Mucosa of stomach (tissue), 1 donor: ENCODE data around the gene FZR1.
A peak's percentile ranks its signal among the peaks of the same experiment; 100 is the strongest.
"Not testable (repeated sequence)": the region's sequence is repeated elsewhere in the genome, so short reads cannot be mapped to it uniquely, and the experiment has no call there.

Experiments
- H3K27me3 ChIP-seq: one replicate; pipeline ENCODE4 v1.7.0; 2013; ENCODE audit warnings: mild to moderate bottlenecking, low read length; ENCODE audit not compliant: control insufficient read depth, insufficient read depth
- H3K36me3 ChIP-seq: one replicate; pipeline ENCODE4 v1.7.0; 2013; ENCODE audit warnings: low read length; ENCODE audit not compliant: control insufficient read depth, insufficient read depth
- H3K4me1 ChIP-seq: one replicate; pipeline ENCODE4 v1.7.0; 2013; ENCODE audit warnings: mild to moderate bottlenecking, low read length; ENCODE audit not compliant: control insufficient read depth, insufficient read depth
- H3K4me3 ChIP-seq: one replicate; pipeline ENCODE4 v1.7.0; 2013; ENCODE audit warnings: low read length
- H3K9ac ChIP-seq: one replicate; pipeline ENCODE4 v1.7.0; 2013; ENCODE audit warnings: mild to moderate bottlenecking, low read length, moderate library complexity
- H3K9me3 ChIP-seq: one replicate; pipeline ENCODE4 v1.7.0; 2013; ENCODE audit warnings: mild to moderate bottlenecking, low read length, moderate library complexity; ENCODE audit not compliant: control insufficient read depth
- donor health status: Pancreatic carcinoma.

Gene FZR1

DNA sequence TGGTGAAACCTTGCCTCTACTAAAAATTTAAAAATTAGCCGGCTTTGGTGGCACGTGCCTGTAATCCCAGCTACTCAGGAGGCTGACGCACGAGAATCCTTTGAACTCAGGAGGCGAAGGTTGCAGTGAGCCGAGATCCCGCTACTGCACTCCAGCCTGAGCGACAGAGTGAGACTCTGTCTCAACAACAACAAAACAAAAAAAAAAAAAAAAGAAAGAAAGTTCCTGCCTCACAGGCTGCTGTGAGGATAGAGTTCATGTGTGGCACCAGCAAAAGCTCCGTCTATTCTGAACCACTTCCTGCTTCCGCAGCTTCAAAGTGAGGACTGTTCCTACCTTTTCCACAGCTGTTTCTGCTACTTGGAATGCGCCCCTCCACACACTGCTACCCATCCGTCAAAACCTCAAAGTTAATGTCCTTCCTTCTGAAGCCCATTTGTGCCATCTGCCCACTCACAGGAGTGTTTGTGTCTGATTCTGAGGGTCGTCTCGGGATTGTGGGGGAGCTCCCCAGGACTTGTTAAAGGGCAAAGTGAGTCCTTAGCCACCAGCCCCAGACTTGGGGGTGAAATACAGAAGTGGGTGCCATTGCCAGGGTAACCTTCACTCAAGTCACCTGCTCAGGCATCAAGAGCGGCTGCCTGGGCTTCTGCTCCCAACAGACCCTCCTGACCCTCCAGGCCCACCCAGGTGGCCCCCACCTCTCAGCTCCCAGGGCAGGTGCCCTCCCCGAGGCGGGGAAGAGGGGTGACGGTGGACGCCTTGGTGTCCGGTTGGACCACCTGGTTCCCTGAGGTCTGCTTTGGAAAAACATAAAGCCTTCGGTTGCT lies 48.4 kb downstream of the FZR1 start:
- no peak overlapping the region for H3K4me3 ChIP-seq
- no peaks in the 10 kb centered on the region for H3K27me3 ChIP-seq
- no peaks in the 10 kb centered on the region for H3K36me3 ChIP-seq
- H3K9me3 ChIP-seq, result no peaks in the 10 kb centered on the region
- no peak overlapping the region for H3K9ac ChIP-seq
- H3K4me1 ChIP-seq, result peaks cover 19% of the 10 kb centered on the region

DNA sequence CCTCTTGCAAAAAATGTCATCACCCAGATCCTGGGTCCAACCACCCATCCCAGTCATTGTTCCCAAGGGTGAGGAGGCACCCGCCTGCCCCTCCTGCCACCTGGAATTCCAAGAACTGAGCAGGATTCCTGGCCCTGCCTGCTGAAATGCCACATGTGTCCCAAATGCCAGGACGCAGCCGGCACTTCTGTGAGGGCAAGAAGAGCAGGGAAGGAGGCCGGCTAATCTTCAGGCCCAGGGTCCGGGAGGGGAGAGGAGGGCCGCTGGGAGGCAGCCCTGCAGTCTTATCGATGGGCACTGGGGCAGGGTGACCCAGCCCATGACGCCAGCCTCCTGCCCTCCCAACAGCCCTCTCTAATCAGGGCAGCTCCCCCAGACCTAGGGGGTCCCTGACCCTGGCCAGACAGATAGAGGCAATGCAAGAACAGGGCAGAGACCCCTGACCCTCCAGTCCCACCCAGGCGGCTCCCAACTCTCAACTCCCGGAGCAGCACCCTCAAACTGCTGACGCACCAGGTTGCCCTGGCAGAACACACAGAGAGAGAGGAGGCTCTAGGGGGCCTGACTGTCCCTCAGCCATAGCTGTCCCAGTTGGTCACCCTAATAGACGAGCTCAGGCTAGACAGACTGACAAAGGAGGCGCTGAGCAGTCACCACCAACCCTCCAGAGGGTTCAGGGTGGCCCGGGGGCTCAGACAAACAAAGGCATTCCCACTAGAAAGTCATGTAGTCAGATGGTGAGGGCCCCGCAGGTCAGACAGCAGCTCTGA lies 49.7 kb downstream of the FZR1 start:
- Histone ChIP-seq H3K4me3 (no peak overlapping the region), H3K9me3 (no peaks in the 10 kb centered on the region), H3K27me3 (no peaks in the 10 kb centered on the region), H3K9ac (peak overlapping the region; percentile 78), H3K36me3 (no peaks in the 10 kb centered on the region), H3K4me1 (peaks cover 19% of the 10 kb centered on the region)

DNA sequence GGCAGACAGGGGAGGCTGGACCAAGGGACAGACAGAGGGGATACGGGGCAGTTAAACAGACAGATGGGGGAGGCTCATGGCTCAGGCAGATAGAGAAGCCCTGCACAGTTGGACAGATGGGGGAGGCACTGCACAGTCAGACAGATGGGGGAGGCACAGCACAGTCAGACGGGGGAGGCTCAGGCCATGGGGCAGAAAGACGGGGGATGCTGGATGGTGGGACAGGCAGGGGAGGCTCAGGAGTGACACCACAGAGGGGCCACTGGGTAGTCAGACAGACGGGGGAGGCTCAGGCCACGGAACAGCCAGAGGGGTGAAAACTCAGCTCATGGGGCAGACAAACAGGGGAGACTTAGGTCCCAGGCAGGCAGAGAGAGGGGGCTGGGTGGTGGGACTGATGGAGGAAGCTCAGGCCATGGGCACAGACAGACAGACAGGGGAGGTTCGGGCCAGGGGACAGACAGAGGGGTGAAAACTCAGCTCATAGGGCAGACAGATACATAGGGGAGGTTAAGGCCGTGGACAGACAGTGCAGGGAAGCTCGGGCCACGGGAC lies 50.4 kb downstream of the FZR1 start:
- Histone ChIP-seq H3K4me1 (peaks cover 19% of the 10 kb centered on the region), H3K4me3 (peak overlapping the region; percentile 36), H3K36me3 (no peaks in the 10 kb centered on the region), H3K9me3 (no peaks in the 10 kb centered on the region), H3K27me3 (no peaks in the 10 kb centered on the region), H3K9ac (peak overlapping the region; percentile 78)

DNA sequence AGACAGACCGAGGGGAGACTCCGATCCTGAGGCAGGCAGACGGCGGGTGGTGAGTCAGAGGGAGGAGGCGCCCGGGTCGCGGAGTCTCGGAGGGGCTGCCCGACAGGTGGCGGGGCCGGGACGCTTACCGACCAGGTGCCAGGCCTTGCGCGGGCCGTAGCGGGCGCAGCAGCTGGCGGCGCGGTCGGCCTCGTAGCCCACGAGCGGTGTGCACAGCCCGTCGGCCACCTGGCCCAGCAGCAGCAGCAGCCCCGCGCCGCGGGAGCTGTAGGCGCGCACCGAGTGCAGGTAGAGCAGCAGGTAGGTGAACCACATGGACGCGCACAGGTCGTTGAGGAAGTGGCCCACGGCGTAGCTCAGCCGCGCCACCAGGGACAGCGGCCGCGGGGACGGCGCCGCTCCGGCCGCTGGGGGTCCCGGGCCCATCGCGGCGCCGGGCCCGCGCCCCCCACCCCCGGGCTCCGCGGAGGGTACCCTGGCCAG lies 50.9 kb downstream of the FZR1 start:
- Histone ChIP-seq H3K36me3 (no peaks in the 10 kb centered on the region), H3K9ac (peak overlapping the region; percentile 78), H3K27me3 (no peaks in the 10 kb centered on the region), H3K4me3 (peak overlapping the region; percentile 36), H3K4me1 (peaks cover 19% of the 10 kb centered on the region), H3K9me3 (no peaks in the 10 kb centered on the region)

DNA sequence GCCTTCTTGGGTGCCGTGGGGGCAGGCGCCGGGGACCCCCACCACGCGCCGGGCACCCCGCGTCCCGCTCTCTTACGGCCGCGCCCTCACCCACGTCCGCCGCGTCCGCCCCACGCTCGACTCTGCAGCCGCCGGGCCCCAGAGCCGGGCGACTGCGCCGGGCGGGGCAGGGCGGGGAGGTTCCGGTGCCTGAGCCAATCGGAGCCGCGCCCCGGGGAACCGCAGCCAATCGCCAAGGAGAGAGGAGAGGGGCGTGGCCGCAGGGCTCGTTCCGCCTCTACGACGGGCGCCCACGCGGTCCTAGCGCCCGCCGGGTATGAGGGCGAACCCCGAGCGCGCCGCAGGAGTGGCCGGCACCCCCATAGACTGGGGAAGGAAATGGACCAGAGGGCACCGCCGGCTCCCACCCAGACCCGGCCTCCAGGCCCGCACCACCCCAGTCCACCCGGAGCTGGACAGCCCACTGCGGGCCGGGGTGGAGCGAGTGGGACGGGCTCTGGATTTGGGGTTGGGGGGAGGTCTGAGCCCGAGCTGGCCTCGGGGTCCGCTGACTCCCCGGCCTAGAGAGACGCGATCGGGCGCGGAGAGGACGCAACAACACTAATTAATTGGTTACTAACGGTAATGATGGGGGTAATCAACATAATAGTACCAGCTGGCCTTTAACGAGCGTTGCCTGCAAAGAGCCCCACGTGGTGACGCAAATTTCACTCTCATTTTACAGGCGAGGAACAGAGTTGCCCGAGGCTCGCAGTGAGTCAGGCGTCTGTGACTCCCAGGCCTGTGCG lies 51.5 kb downstream of the FZR1 start, which contains the start of gene MFSD12:
Gene MFSD12 (minus strand): TSS at position 126 of the 788 bp plus-strand sequence. CDS start 183 bp downstream, outside the sequence.
- H3K36me3 ChIP-seq, result no peaks in the 10 kb centered on the region
- no peaks in the 10 kb centered on the region for H3K27me3 ChIP-seq
- peak within 1 kb of the TSS; percentile 47 for H3K4me3 ChIP-seq
- peak within 1 kb of the TSS; percentile 78 for H3K9ac ChIP-seq
- H3K4me1 ChIP-seq, result peaks cover 19% of the 10 kb centered on the region
- no peaks in the 10 kb centered on the region for H3K9me3 ChIP-seq

DNA sequence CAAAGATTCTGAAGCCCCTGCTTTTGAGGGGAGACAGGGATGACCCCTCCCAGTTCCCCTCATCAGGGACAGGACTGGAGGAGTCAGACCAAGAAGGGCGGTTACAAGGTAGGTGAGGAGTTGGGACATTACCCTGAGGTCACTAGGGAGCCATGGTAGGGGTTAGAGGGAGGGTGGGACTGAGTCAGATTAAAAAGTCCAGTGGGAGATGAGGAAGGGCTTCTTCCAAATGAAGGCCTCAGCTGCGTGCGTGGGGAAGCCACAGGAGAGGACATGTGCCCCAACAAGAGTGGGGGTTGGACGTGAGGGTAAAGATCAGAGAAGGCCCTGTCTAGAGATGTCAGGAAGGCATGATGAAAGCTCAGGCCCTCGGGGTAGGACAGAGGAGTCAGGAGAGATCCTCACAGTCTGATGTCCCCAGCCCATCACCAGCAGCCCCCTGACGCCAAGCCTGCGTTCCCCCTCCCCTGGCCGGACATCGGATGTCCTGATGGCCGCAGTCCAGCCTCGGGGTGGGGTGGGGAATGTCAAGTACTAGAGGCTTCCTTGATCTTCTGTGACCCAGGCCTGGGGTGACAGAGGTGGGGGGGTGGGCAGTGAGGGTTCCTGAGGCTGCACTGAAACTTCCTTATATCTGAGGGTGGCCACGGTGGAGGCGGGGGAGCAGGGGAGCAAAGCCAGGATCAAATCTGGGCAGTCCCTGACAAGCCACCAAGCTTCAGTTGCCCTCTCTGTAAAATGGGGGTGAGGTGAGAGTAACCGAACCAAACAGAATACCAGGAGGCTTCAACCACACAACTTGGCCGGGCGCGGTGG lies 57.8 kb downstream of the FZR1 start:
- H3K4me1 ChIP-seq, result no peaks in the 10 kb centered on the region
- H3K9ac ChIP-seq, result no peak overlapping the region
- no peaks in the 10 kb centered on the region for H3K9me3 ChIP-seq
- H3K4me3 ChIP-seq, result no peak overlapping the region
- no peaks in the 10 kb centered on the region for H3K27me3 ChIP-seq
- H3K36me3 ChIP-seq, result no peaks in the 10 kb centered on the region

DNA sequence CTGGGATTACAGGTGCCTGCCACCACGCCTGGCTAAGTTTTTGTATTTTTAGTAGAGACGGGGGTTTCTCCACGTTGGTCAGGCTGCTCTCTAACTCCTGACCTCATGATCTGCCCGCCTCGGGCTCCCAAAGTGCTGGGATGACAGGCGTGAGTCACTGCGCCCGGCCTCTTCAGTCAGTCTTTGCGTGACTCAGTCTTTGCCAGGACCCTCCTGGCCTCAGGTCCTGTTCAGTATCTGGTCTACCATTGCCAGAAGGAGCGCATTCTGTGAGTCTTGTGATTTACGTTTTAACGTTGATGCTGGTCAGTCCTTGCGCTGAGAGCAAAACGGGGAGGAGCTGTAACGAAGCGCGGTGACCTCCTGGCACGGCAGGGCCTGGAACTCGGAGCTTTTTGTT lies 59.0 kb downstream of the FZR1 start:
- H3K4me1 ChIP-seq, result no peaks in the 10 kb centered on the region
- no peak overlapping the region for H3K4me3 ChIP-seq
- H3K27me3 ChIP-seq, result no peaks in the 10 kb centered on the region
- H3K36me3 ChIP-seq, result no peaks in the 10 kb centered on the region
- H3K9ac ChIP-seq, result no peak overlapping the region
- H3K9me3 ChIP-seq, result no peaks in the 10 kb centered on the region

DNA sequence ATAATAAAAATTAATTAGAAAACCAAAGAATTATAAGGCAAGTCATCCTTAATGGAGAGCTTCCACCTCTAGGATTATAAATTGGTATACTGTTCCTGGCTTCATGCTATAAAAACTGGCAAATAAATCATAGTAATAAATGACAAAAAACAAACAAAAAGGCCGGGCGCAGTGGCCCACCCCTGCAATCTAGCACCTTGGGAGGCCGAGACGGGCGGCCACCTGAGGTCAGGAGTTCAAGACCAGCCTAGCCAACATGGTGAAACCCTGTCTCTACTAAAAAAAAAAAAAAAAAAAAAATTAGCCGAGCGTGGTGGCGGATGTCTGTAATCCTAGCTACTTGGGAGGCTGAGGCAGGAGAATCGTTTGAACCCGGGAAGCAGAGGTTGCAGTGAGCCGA lies 63.9 kb downstream of the FZR1 start:
- H3K27me3 ChIP-seq, H3K36me3 ChIP-seq, H3K9me3 ChIP-seq, H3K4me1 ChIP-seq, H3K9ac ChIP-seq, H3K4me3 ChIP-seq: not testable (repeated sequence)

DNA sequence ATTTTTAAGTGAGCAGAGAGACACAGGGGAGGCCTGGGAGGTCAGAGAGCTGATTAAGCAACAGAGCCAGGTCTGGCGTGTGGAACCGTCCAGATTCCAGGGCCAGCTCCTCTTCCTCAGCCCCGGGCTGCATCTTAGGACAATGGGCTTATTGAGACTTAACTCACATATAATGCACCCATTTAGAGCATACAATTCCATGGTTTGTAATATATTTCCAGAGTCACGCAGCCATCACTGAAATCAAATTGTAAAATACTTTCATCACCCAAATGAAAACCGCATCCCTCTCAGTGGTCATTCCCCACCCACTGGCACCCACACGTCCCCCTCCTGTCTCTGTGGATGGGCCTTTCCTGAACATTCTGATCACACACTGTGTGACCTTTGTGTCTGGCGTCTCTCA lies 64.5 kb downstream of the FZR1 start:
- no peaks in the 10 kb centered on the region for H3K27me3 ChIP-seq
- no peaks in the 10 kb centered on the region for H3K36me3 ChIP-seq
- no peak overlapping the region for H3K4me3 ChIP-seq
- no peaks in the 10 kb centered on the region for H3K9me3 ChIP-seq
- H3K4me1 ChIP-seq, result peaks cover 5% of the 10 kb centered on the region
- H3K9ac ChIP-seq, result no peak overlapping the region

DNA sequence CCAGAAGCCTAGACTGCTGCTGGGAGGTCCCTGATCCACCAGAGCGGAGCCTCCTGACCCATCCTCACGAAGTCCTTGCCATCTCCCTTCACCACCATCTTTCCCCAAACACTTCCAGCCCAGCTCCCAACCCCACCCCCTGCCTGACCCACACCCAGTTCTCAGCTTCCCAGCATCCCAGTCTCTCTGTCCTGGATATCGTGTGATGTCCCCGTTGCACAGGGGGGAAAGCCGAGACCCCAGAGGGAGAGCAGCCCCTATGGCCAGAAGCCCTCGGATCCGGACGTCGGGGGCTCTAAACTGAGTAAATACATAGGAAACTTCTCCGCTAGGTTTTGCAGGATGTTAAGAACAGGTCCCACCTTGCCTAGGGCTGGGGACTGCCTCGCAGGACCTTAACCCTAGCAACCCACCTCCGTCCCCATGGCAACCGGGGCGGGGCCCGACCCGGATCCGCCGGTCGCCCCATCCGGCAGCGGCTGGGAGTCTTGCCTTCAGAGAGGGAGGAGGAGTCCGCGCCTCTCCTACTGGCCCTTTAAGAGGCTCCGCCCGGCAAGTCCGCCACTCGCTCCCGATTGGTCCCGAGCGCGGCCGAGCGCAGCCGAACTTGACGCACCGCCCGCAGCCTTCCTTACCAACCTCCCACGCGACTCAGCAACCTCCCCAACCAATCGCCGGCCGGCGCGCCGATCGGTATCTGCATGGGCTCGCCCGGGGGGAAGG lies 66.2 kb downstream of the FZR1 start:
- H3K4me3 ChIP-seq, result peak overlapping the region; percentile 66
- H3K27me3 ChIP-seq, result no peaks in the 10 kb centered on the region
- H3K4me1 ChIP-seq, result peaks cover 15% of the 10 kb centered on the region
- H3K36me3 ChIP-seq, result no peaks in the 10 kb centered on the region
- H3K9me3 ChIP-seq, result no peaks in the 10 kb centered on the region
- H3K9ac ChIP-seq, result peak overlapping the region; percentile 65
